Measurements from ENCODE around the gene SLC25A13.

DNA sequence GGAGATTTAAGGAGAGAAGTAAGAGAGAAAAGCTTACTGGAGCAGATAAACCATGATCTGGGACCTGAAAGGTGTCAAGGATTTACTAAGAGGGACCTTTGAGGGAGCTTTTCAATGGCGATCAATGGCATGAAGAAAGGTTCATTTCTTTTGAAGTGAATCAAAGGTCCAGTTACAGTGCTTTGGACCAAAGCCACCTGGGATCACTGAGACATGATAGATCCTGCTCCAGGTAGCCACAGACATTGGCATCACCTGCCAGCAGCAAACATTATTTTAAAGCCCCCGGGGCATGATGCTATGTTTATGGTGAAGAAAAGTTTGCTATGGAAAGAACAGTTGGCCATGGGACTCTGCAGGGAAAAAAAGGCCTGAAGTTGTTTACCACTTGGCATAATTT, 109.4 kb downstream of the SLC25A13 start:
- TF ChIP-seq CTCF (IDR thresholded peaks at IDR 0.05) (no peak), POLR2A (IDR thresholded peaks at IDR 0.05) (no peak), POLR2AphosphoS5 (IDR thresholded peaks at IDR 0.05; ENCODE audit: insufficient read depth in 1 of 2, low read depth in 1 of 2) (no peak)

All from vagina (tissue), 2 donors.